ENCODE data around the gene MTARC2. TPM values are rescaled to one million over a fixed set of nuclear protein-coding genes. Genes with fewer than 3 reads are reported as not detected.

Gene MTARC2
- total and polyA plus RNA-seq, 2 donors from 2014 or later: 28.6 to 95.2 TPM

GRCh38 chr1:220776720-220777326 is 28.7 kb downstream of the MTARC2 start:
- H3K9ac ChIP-seq (ENCODE audit: low read length in 3 of 3): no peak overlapping the region
- no peaks in the 10 kb centered on the region for H3K9me3 ChIP-seq (ENCODE audit: control insufficient read depth in 2 of 3, insufficient read depth in 1 of 3, low read length in 3 of 3)
- no peaks in the 10 kb centered on the region for H3K4me1 ChIP-seq (ENCODE audit: control insufficient read depth in 2 of 3, insufficient read depth in 2 of 3, low read depth in 1 of 3, low read length in 3 of 3)
- peak; percentile 83 to 91 (median 85) for DNase-seq
- no peaks in the 10 kb centered on the region for H3K27me3 ChIP-seq (ENCODE audit: control insufficient read depth, insufficient read depth, low read length)
- no peak for FAIRE-seq
- H3K36me3 ChIP-seq (ENCODE audit: control insufficient read depth in 2 of 3, insufficient read depth in 3 of 3, low read length in 3 of 3): peaks cover 0 to 20% (median 18%) of the 10 kb centered on the region in 3 donors
- H3K27ac ChIP-seq (ENCODE audit: low read depth in 2 of 2, low read length in 2 of 2): no peak overlapping the region
- TF ChIP-seq CTCF (IDR thresholded peaks at IDR 0.05; ENCODE audit: borderline replicate concordance, extremely low read depth, insufficient read depth): peak; percentile 90
- intact Hi-C loops (cut with DNase I): no loop called here
- H3K4me3 ChIP-seq (ENCODE audit: low read length in 3 of 3): no peak overlapping the region

GRCh38 chr1:220783453-220783852 is 35.3 kb downstream of the MTARC2 start:
- FAIRE-seq (no peak), DNase-seq (no peak)
- no peaks in the 10 kb centered on the region for H3K9me3 ChIP-seq (ENCODE audit: control insufficient read depth in 2 of 3, insufficient read depth in 1 of 3, low read length in 3 of 3)
- H3K36me3 ChIP-seq (ENCODE audit: control insufficient read depth in 2 of 3, insufficient read depth in 3 of 3, low read length in 3 of 3): peaks cover 0 to 23% (median 18%) of the 10 kb centered on the region in 3 donors
- no peaks in the 10 kb centered on the region for H3K27me3 ChIP-seq (ENCODE audit: control insufficient read depth, insufficient read depth, low read length)
- no peak for TF ChIP-seq CTCF (IDR thresholded peaks at IDR 0.05; ENCODE audit: borderline replicate concordance, extremely low read depth, insufficient read depth)
- intact Hi-C loops (cut with DNase I): no loop called here
- H3K27ac ChIP-seq (ENCODE audit: low read depth in 2 of 2, low read length in 2 of 2): no peak overlapping the region
- peaks cover 0 to 7% (median 0%) of the 10 kb centered on the region in 3 donors for H3K4me1 ChIP-seq (ENCODE audit: control insufficient read depth in 2 of 3, insufficient read depth in 2 of 3, low read depth in 1 of 3, low read length in 3 of 3)
- H3K9ac ChIP-seq (ENCODE audit: low read length in 3 of 3): no peak overlapping the region
- H3K4me3 ChIP-seq (ENCODE audit: low read length in 3 of 3): no peak overlapping the region

GRCh38 chr1:220784751-220785150 is 36.6 kb downstream of the MTARC2 start:
- intact Hi-C loops (cut with DNase I): no loop called here
- peaks cover 0 to 7% (median 0%) of the 10 kb centered on the region in 3 donors for H3K4me1 ChIP-seq (ENCODE audit: control insufficient read depth in 2 of 3, insufficient read depth in 2 of 3, low read depth in 1 of 3, low read length in 3 of 3)
- DNase-seq: no peak
- H3K36me3 ChIP-seq (ENCODE audit: control insufficient read depth in 2 of 3, insufficient read depth in 3 of 3, low read length in 3 of 3): peaks cover 0 to 20% (median 13%) of the 10 kb centered on the region in 3 donors
- no peak overlapping the region for H3K27ac ChIP-seq (ENCODE audit: low read depth in 2 of 2, low read length in 2 of 2)
- no peak for TF ChIP-seq CTCF (IDR thresholded peaks at IDR 0.05; ENCODE audit: borderline replicate concordance, extremely low read depth, insufficient read depth)
- no peak for FAIRE-seq
- no peaks in the 10 kb centered on the region for H3K27me3 ChIP-seq (ENCODE audit: control insufficient read depth, insufficient read depth, low read length)
- H3K9ac ChIP-seq (ENCODE audit: low read length in 3 of 3): no peak overlapping the region
- H3K9me3 ChIP-seq (ENCODE audit: control insufficient read depth in 2 of 3, insufficient read depth in 1 of 3, low read length in 3 of 3): no peaks in the 10 kb centered on the region
- no peak overlapping the region for H3K4me3 ChIP-seq (ENCODE audit: low read length in 3 of 3)
